Measurements from ENCODE around the gene CDK16.
A peak's percentile ranks its signal among the peaks of the same experiment; 100 is the strongest.

Gene CDK16

GRCh38 chrX:47186096-47186740 lies 32.3 kb upstream of the CDK16 start:
- DNase-seq: no peak

- DNase-seq: no peak
These were observed 31.3 kb upstream of the CDK16 start for GRCh38 chrX:47187106-47187677.

GRCh38 chrX:47189906-47190305 lies 28.6 kb upstream of the CDK16 start:
- no peak for DNase-seq

- DNase-seq: peak; percentile 80 to 98 (median 93)
These were observed 27.8 kb upstream of the CDK16 start for GRCh38 chrX:47190445-47191269.

GRCh38 chrX:47191331-47191730 lies 27.1 kb upstream of the CDK16 start:
- peak; percentile 33 to 79 (median 63) for DNase-seq

GRCh38 chrX:47191806-47192401 lies 26.6 kb upstream of the CDK16 start:
- DNase-seq: no peak

GRCh38 chrX:47193475-47194193 lies 24.8 kb upstream of the CDK16 start, which contains the start of gene UBA1:
Gene UBA1, plus strand, starts transcription at chrX:47193829. Its CDS starts 4,974 bp downstream, at chrX:47198803.
- peak; percentile 97 to 100 (median 98) for DNase-seq

- no peak for DNase-seq
These were observed 24.2 kb upstream of the CDK16 start for GRCh38 chrX:47194194-47194787.

- no peak for DNase-seq
These were observed 22.4 kb upstream of the CDK16 start for GRCh38 chrX:47196098-47196497.

- DNase-seq: no peak
These were observed 21.0 kb upstream of the CDK16 start for GRCh38 chrX:47197526-47197925.

- DNase-seq: no peak
These were observed 20.3 kb upstream of the CDK16 start for GRCh38 chrX:47198026-47198686.

GRCh38 chrX:47198687-47199080 lies 19.8 kb upstream of the CDK16 start:
- DNase-seq: no peak

GRCh38 chrX:47199286-47199685 lies 19.2 kb upstream of the CDK16 start:
- no peak for DNase-seq

GRCh38 chrX:47200385-47201150 lies 17.9 kb upstream of the CDK16 start:
- DNase-seq: no peak

- no peak for DNase-seq
These were observed 17.0 kb upstream of the CDK16 start for GRCh38 chrX:47201345-47201944.

- no peak for DNase-seq
These were observed 16.2 kb upstream of the CDK16 start for GRCh38 chrX:47202316-47202715.

- DNase-seq: no peak
These were observed 15.6 kb upstream of the CDK16 start for GRCh38 chrX:47202877-47203276.

GRCh38 chrX:47204970-47205369 lies 13.5 kb upstream of the CDK16 start:
- peak in 1 of 3 experiments; percentile 31 for DNase-seq

- no peak for DNase-seq
These were observed 12.2 kb upstream of the CDK16 start for GRCh38 chrX:47206316-47206715.

- no peak for DNase-seq
These were observed 10.4 kb upstream of the CDK16 start for GRCh38 chrX:47208108-47208507.
